WI38 (cell line): ENCODE data around the gene SULT1A4.
"Not testable (repeated sequence)": the region's sequence is repeated elsewhere in the genome, so short reads cannot be mapped to it uniquely, and the experiment has no call there.

ENCODE experiments used
- H3K4me3 ChIP-seq: 2 replicates; pipeline ENCODE4 v1.5.1; 2011; ENCODE audit warnings: low read depth, mild to moderate bottlenecking, control low read depth, low read length

The SULT1A4 gene

DNA sequence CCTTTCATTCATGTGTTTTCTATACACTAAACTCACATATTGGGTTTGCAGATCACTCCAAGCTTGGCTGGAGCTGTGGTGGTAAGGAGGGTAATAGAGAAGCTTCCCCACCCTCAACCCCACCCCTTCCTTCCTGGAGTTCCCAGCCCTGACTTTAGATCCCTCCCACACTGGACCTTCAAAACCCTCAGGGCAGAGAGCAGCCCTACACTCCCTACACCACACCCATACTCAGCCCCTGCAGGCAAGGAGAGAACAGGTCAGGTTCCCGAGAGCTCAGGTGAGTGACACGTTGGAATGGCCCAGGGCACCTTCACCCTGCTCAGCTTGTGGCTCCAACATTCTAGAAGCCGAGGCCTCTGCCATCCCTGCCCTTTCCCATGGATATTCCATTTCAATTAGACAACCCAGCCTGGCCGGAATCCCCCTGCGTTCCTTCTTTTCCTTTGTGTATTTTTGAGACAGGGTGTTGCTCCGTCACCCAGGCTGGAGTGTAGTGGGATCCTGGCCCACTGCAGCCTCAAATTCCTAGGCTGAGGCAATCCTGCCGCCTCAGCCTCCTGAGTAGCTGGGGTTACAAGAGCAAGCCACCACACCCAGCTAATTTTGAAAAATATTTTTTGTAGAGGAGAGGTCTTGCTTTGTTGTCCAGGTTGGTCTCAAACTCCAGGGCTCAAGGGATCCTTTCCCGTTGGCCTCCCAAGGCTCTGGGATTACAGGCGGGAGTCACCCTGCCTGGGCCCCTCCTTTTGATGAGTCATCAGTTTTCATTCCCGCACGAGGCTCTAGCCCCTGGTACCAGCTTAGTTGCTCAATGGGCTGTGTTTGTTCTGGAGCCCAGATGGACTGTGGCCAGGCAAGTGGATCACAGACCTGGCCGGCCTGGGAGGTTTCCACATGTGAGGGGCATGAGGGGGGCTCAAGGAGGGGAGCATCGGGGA is at the start of gene SULT1A4:
TSS of gene SULT1A4 (plus strand) at position 208 of the 941 bp plus-strand sequence. CDS start 1,473 bp downstream, outside the sequence.
- H3K4me3 ChIP-seq = not testable (repeated sequence)

DNA sequence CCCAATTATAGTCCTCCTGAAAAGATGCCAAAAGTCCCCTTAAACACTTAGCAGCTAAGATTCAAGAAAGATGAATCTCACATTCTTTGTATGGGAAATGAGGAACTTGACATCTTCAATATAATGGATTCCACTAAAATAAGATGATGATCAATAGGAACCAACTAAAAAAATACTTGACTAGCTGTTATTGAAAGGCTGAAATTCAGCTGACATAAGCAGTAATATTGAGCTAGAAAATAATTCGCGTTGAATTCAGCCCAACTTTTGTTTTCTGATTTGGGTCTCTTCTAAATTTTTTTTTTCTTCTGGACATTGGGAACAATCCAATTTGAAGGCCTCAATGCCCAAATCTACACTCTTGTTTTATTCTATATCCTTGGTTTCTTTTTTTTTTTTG is 36.1 kb upstream of the SULT1A4 start:
- not testable (repeated sequence) for H3K4me3 ChIP-seq

DNA sequence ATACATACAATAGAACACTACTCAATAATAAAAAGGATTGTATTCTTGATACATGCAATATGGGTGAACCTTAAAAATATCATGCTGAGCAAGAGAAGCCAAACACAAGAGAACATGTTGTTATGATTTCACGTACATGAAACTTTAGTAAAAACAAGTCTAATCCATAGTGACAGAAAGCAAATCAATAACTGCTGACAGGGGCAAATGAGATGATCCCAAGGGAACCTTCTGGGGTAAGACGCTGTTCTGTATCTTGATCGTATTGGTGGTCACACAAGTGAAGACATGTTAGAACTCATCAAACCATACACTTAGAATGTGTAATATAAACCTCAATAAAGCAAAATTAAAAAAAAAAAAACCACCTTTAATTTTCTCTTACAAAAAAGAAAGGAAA is 34.3 kb upstream of the SULT1A4 start:
- not testable (repeated sequence) for H3K4me3 ChIP-seq

DNA sequence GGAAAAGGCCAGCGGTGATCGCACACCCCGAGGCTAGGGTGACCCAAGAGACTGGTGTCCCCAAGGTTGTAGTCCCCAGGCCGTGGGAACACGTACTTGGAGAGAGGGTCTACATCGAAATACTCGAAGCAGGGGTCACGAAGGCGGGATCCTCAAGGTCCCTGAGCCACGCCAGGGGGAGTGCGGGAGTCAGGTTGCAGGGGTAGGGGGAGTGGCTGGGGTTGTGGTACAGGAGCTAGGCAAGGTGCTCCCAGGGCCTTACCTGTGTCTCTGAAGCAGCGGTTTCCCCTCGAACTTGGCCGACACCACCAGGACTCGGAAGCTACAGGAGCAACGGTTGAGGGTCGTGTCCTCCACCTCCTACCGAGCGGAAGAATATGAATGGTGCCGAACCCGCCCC is 6.0 kb upstream of the SULT1A4 start:
- not testable (repeated sequence) for H3K4me3 ChIP-seq

DNA sequence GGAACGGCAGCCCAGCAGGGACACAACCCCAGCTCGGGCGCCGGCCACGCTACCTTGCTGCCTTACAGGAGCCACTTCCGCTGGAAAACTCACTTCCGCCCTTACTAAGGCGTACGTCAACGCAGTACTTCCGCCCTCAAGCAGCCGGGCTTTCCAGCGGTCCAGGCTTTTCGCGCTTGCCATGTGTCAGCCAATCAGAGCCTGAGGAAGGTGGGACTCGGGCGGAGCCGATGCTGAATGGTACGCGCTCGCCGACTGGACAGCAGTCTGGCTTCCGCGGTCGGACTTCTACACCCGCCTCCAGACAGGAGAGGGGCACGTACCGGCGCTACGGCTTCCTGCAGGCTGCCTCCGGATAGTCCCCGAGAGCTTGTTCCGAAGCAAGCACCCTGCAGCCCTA is 5.4 kb upstream of the SULT1A4 start, which contains the start of the genes BOLA2 and SLX1B:
TSS of gene BOLA2 (minus strand) at position 83 of the 400 bp plus-strand sequence. CDS start 98 bp downstream, outside the sequence.
TSS of gene SLX1B (plus strand) at position 265 of the 400 bp plus-strand sequence.
- not testable (repeated sequence) for H3K4me3 ChIP-seq

DNA sequence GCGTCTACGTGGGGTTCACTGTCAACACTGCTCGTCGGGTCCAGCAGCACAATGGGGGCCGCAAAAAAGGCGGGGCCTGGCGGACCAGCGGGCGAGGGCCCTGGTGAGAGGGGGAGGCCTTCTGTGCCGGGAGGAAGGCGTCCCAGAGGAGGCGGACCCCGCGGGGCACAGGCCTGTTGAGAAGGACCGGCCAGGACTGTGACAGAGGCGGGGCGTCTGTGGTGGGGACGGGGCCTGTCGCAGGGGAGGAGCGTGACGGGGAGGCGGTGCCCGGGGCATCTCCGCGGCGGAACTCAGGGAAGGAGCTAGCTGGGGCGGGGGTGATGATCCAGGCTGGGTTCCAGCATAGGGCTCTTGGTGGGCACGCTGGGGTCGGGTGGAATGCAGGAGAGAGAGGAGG is 4.9 kb upstream of the SULT1A4 start:
- H3K4me3 ChIP-seq = not testable (repeated sequence)

DNA sequence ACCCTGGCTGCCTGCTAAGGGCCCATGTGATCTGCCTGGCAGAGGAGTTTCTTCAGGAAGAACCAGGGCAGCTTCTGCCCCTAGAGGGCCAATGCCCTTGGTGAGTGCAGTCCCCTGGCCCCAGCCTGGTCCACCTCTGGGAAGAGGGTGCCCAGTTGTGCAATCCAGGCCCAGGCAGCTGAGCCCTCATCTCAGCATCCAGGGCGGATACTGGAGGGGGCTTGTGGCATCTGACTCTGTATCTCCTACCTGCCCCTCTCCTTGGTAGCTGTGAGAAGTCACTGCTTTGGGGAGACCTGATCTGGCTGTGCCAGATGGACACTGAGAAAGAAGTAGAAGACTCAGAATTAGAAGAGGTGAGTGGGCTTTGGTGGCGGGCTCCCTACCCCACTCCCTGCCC is 2.1 kb upstream of the SULT1A4 start:
- H3K4me3 ChIP-seq = not testable (repeated sequence)

DNA sequence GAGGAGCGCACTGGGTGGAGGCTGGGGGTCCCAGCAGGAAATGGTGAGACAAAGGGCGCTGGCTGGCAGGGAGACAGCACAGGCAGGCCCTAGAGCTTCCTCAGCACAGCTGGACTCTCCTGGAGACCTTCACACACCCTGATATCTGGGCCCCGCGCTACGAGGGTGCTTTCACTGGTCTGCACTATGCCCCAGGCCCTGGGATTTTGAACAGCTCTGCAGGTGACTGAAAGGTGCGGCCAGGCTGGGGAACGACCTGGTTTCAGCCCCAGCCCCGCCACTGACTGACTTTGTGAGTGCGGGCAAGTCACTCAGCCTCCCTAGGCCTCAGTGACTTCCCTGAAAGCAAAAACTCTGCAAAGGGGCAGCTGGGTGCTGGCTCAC is 926 bp downstream of the SULT1A4 start:
- not testable (repeated sequence) for H3K4me3 ChIP-seq

DNA sequence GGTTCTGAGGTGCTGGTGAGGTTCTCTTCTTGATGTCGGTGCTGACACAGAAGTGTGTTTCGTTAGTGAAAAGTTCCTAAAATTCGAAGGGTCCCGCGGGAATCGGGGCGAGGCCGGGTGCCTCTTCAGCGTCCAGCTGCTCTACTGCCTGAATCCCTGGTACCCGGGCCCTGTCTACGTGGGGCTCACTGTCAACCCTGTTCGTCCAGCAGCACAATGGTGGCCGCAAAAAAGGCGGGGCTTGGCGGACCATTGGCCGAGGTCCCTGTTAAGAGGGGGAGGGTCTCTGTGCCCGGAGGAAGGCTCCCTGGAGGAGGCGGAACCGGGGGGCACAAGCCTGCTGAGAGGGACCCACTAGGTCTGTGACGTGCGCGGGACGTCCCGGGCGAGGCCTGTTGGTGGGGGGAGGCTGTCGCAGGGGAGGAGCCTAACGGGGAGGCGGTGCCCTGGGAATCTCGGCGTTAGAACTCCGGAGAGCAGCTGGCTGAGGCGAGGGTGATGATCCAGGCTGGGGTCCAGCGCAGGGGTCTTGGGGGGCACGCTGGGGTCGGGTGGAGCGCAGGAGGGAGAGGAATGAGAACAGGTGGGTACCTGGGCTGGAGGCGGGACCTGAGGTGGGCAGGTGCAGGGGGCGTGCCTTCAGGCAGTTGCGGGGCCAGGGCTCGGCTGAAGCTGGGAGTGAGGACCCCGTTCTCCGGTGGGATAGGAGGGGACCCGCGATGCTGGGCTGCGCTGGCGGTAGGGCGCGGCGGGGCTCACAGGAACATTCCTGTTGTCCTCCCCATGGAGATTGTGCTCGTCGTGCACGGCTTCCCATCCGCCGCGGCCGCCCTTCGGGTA is 6.5 kb downstream of the SULT1A4 start:
- H3K4me3 ChIP-seq = not testable (repeated sequence)

DNA sequence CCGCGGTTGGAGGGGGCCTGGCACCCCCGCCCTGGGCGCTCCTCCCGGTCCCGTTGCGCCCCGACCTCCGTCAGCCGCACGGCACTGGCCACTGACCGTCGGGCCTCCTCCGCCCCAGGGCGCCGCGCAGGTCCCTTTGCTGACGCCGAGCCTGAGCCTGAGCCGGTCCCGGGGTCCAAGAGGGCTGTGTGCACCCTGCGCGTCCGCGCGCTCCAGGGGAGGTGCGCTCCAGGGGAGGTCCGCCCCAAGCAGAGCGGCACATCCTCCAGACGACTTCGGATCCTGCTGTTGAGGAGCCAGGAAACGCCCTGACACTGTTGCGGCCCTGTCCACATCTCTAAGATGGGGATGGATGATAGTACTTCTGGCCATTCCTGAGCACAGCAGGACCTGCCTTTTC is 7.2 kb downstream of the SULT1A4 start:
- not testable (repeated sequence) for H3K4me3 ChIP-seq

DNA sequence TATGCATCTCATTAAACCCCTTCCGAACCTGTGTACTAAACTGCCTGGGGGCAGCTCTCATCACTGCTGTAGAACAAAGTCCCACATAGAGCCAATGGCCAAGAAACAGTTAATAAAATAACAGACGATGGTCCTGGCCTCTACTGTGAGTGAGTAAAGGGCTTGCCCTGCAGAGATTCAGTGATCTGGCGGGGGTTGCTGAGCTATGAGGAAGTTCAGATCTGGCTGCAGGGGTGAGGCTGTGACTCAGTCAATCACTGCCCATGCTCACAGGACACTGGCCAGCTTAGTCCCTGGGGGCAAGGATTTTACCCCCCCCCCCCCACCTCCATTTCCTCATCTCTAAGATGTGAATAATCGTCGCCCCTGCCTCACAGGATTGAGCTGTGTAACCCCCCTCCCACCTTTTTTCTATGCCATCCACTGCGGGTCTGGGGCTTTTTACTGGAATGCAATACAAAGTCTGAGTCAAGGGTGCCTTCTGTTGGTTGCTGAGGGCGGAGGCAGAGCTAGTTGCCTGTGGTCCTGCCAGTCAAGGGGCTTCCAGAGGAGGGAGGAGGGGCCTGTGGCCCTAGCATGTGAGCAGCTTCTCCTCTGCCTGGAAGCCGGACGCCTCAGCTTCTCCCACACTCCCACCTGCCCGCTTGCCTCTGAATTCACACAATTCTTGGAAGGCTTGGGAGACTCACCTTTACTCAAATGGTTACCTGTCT is 8.1 kb downstream of the SULT1A4 start:
- not testable (repeated sequence) for H3K4me3 ChIP-seq

DNA sequence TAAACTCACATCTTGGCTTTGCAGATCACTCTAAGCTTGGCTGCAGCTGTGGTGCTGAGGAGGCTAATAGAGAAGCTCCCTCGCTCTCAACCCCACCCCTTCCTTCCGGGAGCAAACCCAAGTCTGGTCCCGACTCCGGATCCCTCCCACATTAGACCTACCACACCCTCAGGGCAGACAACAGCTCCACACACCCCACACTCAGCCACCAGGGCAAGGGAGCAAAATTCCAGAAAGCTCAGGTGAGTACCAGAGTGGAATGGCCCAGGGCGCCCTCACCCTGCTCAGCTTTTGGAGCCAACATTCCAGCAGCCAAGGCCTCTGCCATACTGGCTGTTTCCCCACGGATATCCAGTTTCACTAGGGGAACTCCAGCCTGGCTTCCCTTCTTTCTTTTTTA is 9.9 kb downstream of the SULT1A4 start:
- not testable (repeated sequence) for H3K4me3 ChIP-seq

DNA sequence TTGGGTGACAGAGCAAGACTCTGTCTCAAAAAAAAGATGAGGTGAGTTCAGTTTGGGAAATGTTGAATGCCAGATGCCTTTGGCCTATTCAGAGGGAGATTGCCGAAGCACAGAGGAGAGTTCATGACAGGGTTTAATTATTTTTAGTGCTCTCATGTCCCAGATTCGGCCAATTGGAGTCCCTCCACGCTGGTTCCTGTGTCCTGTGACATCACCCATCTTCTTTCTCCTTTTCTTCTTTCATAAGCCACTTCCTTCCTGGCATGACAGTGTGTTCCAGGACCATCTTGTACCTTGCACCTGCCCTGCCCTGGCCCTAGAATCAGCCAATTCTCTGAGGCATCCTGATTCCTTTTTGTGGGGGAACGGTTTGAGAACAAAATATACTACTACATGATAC is 12.4 kb downstream of the SULT1A4 start:
- not testable (repeated sequence) for H3K4me3 ChIP-seq

DNA sequence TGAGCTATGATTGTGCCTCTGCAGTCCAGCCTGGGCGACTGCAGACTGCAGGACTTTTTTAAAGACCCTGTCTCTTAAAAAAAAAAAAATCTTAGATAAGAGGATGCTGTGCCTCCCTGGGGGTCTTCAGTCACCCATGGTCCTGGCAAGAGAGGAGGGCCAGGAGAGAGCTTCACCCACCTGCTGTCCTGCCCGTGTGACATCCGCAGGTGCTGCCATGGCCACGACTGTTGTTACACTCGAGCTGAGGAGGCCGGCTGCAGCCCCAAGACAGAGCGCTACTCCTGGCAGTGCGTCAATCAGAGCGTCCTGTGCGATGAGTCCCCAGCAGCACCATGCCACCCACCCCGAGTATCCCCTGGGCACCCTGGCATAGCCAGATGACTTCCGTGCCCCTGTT is 22.6 kb downstream of the SULT1A4 start:
- not testable (repeated sequence) for H3K4me3 ChIP-seq

DNA sequence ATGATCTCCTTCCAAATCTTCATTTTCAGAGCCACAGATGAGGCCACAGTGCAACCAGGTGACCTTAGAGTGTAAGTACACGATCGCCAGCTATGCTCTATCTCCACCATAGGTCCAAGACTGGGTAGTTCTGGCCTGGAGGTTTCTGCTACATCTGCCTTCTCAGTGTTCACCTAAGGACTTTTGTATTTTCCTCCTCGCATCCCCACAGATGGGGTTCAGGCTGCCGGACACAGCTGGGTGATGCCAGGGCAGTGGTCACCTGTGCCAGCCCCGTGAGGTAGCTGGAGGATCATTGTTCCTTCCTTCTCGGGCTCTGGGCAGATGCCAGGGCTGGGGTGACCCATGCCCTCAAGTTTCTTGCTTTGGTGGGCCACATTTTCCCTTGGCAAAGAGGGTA is 46.6 kb downstream of the SULT1A4 start, which contains the start of gene NPIPB12:
TSS of gene NPIPB12 (minus strand) at position 101 of the 400 bp plus-strand sequence.
- H3K4me3 ChIP-seq = not testable (repeated sequence)
